Fibroblast of mammary gland (primary cell): Measurements from ENCODE around the gene TBX15.
"Not testable (repeated sequence)": the region's sequence is repeated elsewhere in the genome, so short reads cannot be mapped to it uniquely, and the experiment has no call there.

Experiments
- DNase-seq: peaks from one replicate; pipeline ENCODE4 v3.0.0-alpha.2; 2010; ENCODE audit warnings: low read depth
- H3K4me3 ChIP-seq: 2 replicates; pipeline ENCODE4 v1.5.1; 2011; ENCODE audit warnings: low read depth, mild to moderate bottlenecking, low read length, moderate library complexity; ENCODE audit not compliant: control insufficient read depth
- TF ChIP-seq, protein P1 (sequence below): conservative IDR thresholded peaks from 2 replicates; pipeline ENCODE4 v1.5.1; 2011; ENCODE audit warnings: low read depth, low read length, inconsistent platforms; ENCODE audit not compliant: control insufficient read depth, insufficient read depth

The TBX15 gene

GRCh38 chr1:118923319-118923718 is 64.8 kb downstream of the TBX15 start:
- TF ChIP-seq, protein P1, sequence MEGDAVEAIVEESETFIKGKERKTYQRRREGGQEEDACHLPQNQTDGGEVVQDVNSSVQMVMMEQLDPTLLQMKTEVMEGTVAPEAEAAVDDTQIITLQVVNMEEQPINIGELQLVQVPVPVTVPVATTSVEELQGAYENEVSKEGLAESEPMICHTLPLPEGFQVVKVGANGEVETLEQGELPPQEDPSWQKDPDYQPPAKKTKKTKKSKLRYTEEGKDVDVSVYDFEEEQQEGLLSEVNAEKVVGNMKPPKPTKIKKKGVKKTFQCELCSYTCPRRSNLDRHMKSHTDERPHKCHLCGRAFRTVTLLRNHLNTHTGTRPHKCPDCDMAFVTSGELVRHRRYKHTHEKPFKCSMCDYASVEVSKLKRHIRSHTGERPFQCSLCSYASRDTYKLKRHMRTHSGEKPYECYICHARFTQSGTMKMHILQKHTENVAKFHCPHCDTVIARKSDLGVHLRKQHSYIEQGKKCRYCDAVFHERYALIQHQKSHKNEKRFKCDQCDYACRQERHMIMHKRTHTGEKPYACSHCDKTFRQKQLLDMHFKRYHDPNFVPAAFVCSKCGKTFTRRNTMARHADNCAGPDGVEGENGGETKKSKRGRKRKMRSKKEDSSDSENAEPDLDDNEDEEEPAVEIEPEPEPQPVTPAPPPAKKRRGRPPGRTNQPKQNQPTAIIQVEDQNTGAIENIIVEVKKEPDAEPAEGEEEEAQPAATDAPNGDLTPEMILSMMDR: no peak
- DNase-seq: no peak
- no peak overlapping the region for H3K4me3 ChIP-seq

- no peak overlapping the region for H3K4me3 ChIP-seq
- TF ChIP-seq, protein P1: no peak
- DNase-seq: no peak
Observed at GRCh38 chr1:118921994-118922393, 66.1 kb downstream of the TBX15 start.

GRCh38 chr1:118920124-118920717 is 67.9 kb downstream of the TBX15 start:
- no peak for DNase-seq
- H3K4me3 ChIP-seq: no peak overlapping the region
- TF ChIP-seq, protein P1: no peak

DNA sequence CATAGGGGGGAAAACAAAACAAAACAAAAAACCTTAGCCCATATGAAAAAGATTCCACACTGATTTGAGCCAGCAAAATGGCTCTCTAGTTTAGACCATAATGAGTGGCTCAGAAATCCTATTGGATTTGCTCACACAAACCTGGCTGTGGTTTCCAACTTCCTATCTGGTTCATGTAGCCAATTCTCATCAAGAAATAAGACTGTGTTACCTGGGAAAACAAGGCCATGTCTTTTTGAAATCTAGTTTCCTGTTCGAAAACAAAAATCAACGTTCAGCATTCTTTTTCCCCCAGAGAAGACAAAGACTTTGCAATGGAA is 69.2 kb downstream of the TBX15 start:
- TF ChIP-seq, protein P1: no peak
- H3K4me3 ChIP-seq: no peak overlapping the region
- no peak for DNase-seq

GRCh38 chr1:118918230-118918939 is 69.8 kb downstream of the TBX15 start:
- H3K4me3 ChIP-seq: no peak overlapping the region
- TF ChIP-seq, protein P1: no peak
- DNase-seq: no peak

GRCh38 chr1:118916346-118916745 is 71.8 kb downstream of the TBX15 start:
- DNase-seq: not testable (repeated sequence)

DNA sequence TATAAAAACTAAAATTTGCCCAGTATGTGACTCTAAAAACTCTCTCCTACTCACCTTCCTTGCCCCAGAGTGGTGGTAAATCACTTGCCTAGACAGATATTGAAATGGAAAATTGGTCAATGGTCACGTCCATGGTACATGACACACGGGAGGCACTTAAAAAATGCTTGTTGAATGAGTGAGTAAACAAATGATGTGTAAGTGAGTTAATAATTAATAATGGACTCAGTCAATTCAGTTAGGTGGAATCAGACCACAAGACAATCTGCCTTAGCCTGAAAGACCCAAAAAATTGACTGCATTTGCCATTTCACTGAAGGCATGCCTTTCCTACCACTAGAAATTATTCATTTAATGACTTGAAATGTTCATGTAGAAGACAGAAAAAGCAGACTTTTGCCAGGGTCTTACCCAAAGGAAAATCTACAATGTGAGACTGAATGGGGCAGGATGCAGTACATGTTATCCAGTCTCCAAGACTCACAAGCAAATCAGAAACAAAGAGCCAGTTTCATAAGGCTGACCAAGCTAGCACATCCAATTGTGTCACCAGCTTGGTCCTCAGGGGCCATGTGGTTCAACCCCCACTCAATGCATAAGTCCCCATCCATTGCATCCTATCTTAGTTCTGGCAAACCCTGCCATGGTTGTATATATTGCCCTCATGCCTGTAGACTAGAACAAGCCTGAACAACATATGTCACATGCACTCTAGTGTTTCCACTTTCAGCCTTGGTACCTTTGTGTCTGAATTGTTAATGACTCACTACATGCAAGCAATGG is 73.6 kb downstream of the TBX15 start:
- DNase-seq: no peak
- TF ChIP-seq, protein P1: no peak
- no peak overlapping the region for H3K4me3 ChIP-seq

More at GRCh38 chr1:118916346-118916745, 71.8 kb downstream of the TBX15 start:
- H3K4me3 ChIP-seq: not testable (repeated sequence)
